Vagina (tissue), 2 donors: ENCODE data around the gene CST11. TPM values are rescaled to one million over a fixed set of nuclear protein-coding genes. Genes with fewer than 3 reads are reported as not detected.

Experiments
- DNase-seq, 2 donors: peaks; one replicate each; pipeline ENCODE4 v3.0.0-alpha.2; 2017; ENCODE audit errors: extremely low spot score in 2 of 2
- H3K27ac ChIP-seq: fragments of 200-600 bp; sonication (generic); one replicate; pipeline ENCODE4 v1.5.1; 2019
- H3K27me3 ChIP-seq: fragments of 200-600 bp; sonication (generic); one replicate; pipeline ENCODE4 v1.5.1; 2019
- H3K36me3 ChIP-seq, 2 donors: fragments of 200-600 bp; sonication (generic); one replicate each; pipeline ENCODE4 v1.5.1; 2017 to 2019
- H3K4me1 ChIP-seq: fragments of 200-600 bp; sonication (generic); one replicate; pipeline ENCODE4 v1.5.1; 2019
- H3K4me3 ChIP-seq, 2 donors: fragments of 200-600 bp; sonication (generic); 1 replicate in 1 of 2; 2 replicates in 1 of 2; pipeline ENCODE4 v1.5.1; 2016 to 2019
- H3K9me3 ChIP-seq: fragments of 200-600 bp; sonication (generic); one replicate; pipeline ENCODE4 v1.5.1; 2019
- POLR2A ChIP-seq, 2 donors: fragments of 450-650 bp; IDR thresholded peaks; one replicate each; pipeline ENCODE4 v1.6.1; 2017; ENCODE audit warnings: antibody characterized with exemption in 2 of 2, mild to moderate bottlenecking in 2 of 2, moderate library complexity in 2 of 2
- POLR2AphosphoS5 ChIP-seq, 2 donors: sonication (generic); formaldehyde crosslinking; IDR thresholded peaks; one replicate each; pipeline ENCODE4 v1.9.0; 2017; ENCODE audit warnings: antibody characterized with exemption in 2 of 2, mild to moderate bottlenecking in 2 of 2, low read depth in 1 of 2; ENCODE audit not compliant: insufficient read depth in 1 of 2
- intact Hi-C: fragments of 100-400 bp; cut with DNase I; formaldehyde crosslinking; loops from one replicate; pipeline ENCODE4 v1.15.1; 2023
- total RNA-seq: library from RNA; depleted of rRNA; stranded (reverse); fragments of >200 nt; gene quantifications from one replicate; pipeline ENCODE4 v1.2.3, GENCODE V29; 2016
- TF ChIP-seq, protein P1 (sequence below), 3 experiments: fragments of 450-650 bp in 2 of 3; fragments of 200-600 bp in 1 of 3; sonication (generic) in 1 of 3; IDR thresholded peaks; one replicate each; pipeline ENCODE4 v1.5.1; 2017 to 2019; ENCODE audit warnings: antibody characterized with exemption in 3 of 3, mild to moderate bottlenecking in 2 of 3, moderate library complexity in 2 of 3

The CST11 gene
- total RNA-seq, 1 donor from 2014 or later: not detected

DNA sequence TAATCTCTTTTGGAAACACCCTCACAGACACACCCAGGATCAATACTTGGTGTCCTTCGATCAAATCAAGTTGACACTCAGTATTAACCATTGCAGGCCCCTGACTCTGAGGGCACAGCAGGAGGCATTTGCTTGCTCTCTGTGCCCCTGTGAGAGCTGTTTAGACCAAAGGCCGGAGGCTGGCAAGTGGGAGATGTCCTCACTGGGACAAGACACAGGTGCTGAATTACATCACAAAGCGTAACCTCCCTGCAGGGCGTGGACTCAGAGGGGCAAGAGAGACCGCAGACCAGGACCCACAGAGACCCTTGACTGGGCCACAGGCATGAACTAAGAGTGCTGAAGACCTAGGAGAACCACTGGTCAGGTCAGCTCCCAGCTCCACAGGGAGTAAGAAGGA lies 38.1 kb upstream of the CST11 start, which contains the start of gene CST8:
CST8 (plus strand) TSS at position 301 of the 400 bp plus-strand sequence. CDS start 551 bp downstream, outside the sequence.
- Histone ChIP-seq H3K27ac (no peak within 1 kb of the TSS), H3K36me3 (no peaks in the 10 kb centered on the region), H3K27me3 (no peaks in the 10 kb centered on the region), H3K4me3 (no peak within 1 kb of the TSS), H3K9me3 (no peaks in the 10 kb centered on the region), H3K4me1 (no peaks in the 10 kb centered on the region)
- intact Hi-C loops: no loop called here
- TF ChIP-seq, protein P1, sequence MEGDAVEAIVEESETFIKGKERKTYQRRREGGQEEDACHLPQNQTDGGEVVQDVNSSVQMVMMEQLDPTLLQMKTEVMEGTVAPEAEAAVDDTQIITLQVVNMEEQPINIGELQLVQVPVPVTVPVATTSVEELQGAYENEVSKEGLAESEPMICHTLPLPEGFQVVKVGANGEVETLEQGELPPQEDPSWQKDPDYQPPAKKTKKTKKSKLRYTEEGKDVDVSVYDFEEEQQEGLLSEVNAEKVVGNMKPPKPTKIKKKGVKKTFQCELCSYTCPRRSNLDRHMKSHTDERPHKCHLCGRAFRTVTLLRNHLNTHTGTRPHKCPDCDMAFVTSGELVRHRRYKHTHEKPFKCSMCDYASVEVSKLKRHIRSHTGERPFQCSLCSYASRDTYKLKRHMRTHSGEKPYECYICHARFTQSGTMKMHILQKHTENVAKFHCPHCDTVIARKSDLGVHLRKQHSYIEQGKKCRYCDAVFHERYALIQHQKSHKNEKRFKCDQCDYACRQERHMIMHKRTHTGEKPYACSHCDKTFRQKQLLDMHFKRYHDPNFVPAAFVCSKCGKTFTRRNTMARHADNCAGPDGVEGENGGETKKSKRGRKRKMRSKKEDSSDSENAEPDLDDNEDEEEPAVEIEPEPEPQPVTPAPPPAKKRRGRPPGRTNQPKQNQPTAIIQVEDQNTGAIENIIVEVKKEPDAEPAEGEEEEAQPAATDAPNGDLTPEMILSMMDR (IDR thresholded peaks at IDR 0.05): no peak
- no peak for TF ChIP-seq POLR2AphosphoS5 (IDR thresholded peaks at IDR 0.05; ENCODE audit: insufficient read depth in 1 of 2, low read depth in 1 of 2)
- no peak for TF ChIP-seq POLR2A (IDR thresholded peaks at IDR 0.05)
- DNase-seq: no peak

DNA sequence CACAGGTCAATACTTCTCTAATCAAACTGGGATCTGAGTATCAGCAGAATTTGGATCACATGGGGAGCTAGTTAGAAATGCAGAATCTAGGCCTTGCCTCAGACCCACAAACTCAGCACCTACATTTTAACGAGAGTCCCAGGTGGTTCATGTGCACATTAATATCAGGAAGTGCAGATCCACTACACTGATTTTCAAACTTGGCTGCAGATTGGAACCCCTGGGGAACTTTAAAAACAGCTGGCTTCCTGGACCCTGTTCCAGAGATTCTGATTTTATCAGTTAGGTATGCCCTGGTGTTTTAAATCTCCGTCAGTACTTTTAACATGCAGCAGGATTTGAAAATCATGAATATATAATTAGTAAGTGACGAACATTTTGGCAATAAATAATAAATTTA lies 36.3 kb upstream of the CST11 start:
- Histone ChIP-seq H3K36me3 (no peaks in the 10 kb centered on the region), H3K9me3 (no peaks in the 10 kb centered on the region), H3K4me1 (no peaks in the 10 kb centered on the region), H3K27me3 (no peaks in the 10 kb centered on the region), H3K4me3 (no peak overlapping the region), H3K27ac (no peak overlapping the region)
- no peak for DNase-seq
- TF ChIP-seq POLR2AphosphoS5 (IDR thresholded peaks at IDR 0.05; ENCODE audit: insufficient read depth in 1 of 2, low read depth in 1 of 2): no peak
- TF ChIP-seq POLR2A (IDR thresholded peaks at IDR 0.05): no peak
- TF ChIP-seq, protein P1 (IDR thresholded peaks at IDR 0.05): no peak
- intact Hi-C loops: no loop called here

DNA sequence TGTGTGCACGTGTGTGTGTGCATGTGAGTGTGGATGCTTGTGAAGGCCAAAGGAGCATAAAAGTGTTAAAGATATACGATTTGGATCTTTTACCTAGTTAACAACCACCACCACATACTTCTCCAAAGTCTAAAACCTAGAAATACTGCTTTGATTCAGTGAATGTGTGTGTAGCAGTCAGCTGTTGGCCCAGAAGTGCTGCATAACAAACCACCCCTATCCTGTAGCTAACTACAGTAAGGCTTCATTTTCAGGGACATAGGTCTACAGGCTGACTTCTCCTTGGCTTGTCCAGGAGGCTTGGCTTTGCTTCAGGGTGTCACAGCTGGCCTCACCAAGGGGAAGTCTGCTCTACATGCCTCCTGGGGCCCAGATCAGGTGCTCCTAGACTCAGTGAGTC lies 35.8 kb upstream of the CST11 start:
- TF ChIP-seq, protein P1 (IDR thresholded peaks at IDR 0.05): no peak
- TF ChIP-seq POLR2A (IDR thresholded peaks at IDR 0.05): no peak
- no peak for TF ChIP-seq POLR2AphosphoS5 (IDR thresholded peaks at IDR 0.05; ENCODE audit: insufficient read depth in 1 of 2, low read depth in 1 of 2)
- Histone ChIP-seq H3K4me3 (no peak overlapping the region), H3K4me1 (no peaks in the 10 kb centered on the region), H3K27ac (no peak overlapping the region), H3K36me3 (no peaks in the 10 kb centered on the region), H3K9me3 (no peaks in the 10 kb centered on the region), H3K27me3 (no peaks in the 10 kb centered on the region)
- intact Hi-C loops: no loop called here
- DNase-seq: no peak

GRCh38 chr20:23484081-23484480 lies 31.4 kb upstream of the CST11 start:
- intact Hi-C loops: no loop called here
- H3K9me3 ChIP-seq: no peaks in the 10 kb centered on the region
- H3K4me3 ChIP-seq: no peak overlapping the region
- no peak for DNase-seq
- no peaks in the 10 kb centered on the region for H3K27me3 ChIP-seq
- TF ChIP-seq, protein P1 (IDR thresholded peaks at IDR 0.05): no peak
- TF ChIP-seq POLR2AphosphoS5 (IDR thresholded peaks at IDR 0.05; ENCODE audit: insufficient read depth in 1 of 2, low read depth in 1 of 2) (no peak), POLR2A (IDR thresholded peaks at IDR 0.05) (no peak)
- H3K4me1 ChIP-seq: no peaks in the 10 kb centered on the region
- no peaks in the 10 kb centered on the region for H3K36me3 ChIP-seq
- no peak overlapping the region for H3K27ac ChIP-seq

DNA sequence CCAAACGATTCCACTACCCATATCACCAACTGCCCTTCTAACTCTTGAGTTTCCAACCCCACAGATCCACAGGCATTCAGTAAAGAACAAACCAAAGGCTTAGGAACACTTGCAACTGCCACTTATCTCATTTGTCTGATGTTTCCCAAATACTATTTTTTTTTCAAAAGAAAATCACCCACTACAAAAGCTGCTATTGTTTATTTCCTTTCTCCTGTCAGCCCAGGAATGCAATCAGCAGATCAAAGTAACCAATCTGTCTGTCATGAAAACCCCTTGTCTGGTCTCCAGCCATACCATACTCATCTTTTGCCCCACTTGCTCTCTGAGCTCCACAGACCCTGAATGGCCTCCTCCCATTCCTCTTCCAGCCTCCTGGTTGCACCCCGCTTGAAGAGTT lies 29.5 kb upstream of the CST11 start:
- Histone ChIP-seq H3K9me3 (no peaks in the 10 kb centered on the region), H3K27ac (no peak overlapping the region), H3K36me3 (no peaks in the 10 kb centered on the region), H3K27me3 (no peaks in the 10 kb centered on the region), H3K4me1 (no peaks in the 10 kb centered on the region), H3K4me3 (no peak overlapping the region)
- intact Hi-C loops: no loop called here
- TF ChIP-seq, protein P1 (IDR thresholded peaks at IDR 0.05): no peak
- TF ChIP-seq POLR2A (IDR thresholded peaks at IDR 0.05) (no peak), POLR2AphosphoS5 (IDR thresholded peaks at IDR 0.05; ENCODE audit: insufficient read depth in 1 of 2, low read depth in 1 of 2) (no peak)
- DNase-seq: no peak
